GM21423 (cell line): ENCODE data around the gene ARHGEF17.
A peak's percentile ranks its signal among the peaks of the same experiment; 100 is the strongest.
"Not testable (repeated sequence)": the region's sequence is repeated elsewhere in the genome, so short reads cannot be mapped to it uniquely, and the experiment has no call there.

Experiments used
- ATAC-seq: cut with Tn5 transposase; IDR thresholded peaks from one replicate; pipeline ENCODE4 v1.9.1; 2021; ENCODE audit warnings: mild to moderate bottlenecking, moderate library complexity; ENCODE audit not compliant: unreplicated experiment

The ARHGEF17 gene, protein sequence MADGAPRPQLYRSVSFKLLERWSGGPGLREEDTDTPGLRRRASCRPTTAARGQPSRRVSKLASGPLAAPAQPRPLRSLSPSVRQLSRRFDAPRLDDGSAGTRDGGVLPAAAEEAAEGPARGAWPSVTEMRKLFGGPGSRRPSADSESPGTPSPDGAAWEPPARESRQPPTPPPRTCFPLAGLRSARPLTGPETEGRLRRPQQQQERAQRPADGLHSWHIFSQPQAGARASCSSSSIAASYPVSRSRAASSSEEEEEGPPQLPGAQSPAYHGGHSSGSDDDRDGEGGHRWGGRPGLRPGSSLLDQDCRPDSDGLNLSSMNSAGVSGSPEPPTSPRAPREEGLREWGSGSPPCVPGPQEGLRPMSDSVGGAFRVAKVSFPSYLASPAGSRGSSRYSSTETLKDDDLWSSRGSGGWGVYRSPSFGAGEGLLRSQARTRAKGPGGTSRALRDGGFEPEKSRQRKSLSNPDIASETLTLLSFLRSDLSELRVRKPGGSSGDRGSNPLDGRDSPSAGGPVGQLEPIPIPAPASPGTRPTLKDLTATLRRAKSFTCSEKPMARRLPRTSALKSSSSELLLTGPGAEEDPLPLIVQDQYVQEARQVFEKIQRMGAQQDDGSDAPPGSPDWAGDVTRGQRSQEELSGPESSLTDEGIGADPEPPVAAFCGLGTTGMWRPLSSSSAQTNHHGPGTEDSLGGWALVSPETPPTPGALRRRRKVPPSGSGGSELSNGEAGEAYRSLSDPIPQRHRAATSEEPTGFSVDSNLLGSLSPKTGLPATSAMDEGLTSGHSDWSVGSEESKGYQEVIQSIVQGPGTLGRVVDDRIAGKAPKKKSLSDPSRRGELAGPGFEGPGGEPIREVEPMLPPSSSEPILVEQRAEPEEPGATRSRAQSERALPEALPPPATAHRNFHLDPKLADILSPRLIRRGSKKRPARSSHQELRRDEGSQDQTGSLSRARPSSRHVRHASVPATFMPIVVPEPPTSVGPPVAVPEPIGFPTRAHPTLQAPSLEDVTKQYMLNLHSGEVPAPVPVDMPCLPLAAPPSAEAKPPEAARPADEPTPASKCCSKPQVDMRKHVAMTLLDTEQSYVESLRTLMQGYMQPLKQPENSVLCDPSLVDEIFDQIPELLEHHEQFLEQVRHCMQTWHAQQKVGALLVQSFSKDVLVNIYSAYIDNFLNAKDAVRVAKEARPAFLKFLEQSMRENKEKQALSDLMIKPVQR (N-terminal part only)

DNA sequence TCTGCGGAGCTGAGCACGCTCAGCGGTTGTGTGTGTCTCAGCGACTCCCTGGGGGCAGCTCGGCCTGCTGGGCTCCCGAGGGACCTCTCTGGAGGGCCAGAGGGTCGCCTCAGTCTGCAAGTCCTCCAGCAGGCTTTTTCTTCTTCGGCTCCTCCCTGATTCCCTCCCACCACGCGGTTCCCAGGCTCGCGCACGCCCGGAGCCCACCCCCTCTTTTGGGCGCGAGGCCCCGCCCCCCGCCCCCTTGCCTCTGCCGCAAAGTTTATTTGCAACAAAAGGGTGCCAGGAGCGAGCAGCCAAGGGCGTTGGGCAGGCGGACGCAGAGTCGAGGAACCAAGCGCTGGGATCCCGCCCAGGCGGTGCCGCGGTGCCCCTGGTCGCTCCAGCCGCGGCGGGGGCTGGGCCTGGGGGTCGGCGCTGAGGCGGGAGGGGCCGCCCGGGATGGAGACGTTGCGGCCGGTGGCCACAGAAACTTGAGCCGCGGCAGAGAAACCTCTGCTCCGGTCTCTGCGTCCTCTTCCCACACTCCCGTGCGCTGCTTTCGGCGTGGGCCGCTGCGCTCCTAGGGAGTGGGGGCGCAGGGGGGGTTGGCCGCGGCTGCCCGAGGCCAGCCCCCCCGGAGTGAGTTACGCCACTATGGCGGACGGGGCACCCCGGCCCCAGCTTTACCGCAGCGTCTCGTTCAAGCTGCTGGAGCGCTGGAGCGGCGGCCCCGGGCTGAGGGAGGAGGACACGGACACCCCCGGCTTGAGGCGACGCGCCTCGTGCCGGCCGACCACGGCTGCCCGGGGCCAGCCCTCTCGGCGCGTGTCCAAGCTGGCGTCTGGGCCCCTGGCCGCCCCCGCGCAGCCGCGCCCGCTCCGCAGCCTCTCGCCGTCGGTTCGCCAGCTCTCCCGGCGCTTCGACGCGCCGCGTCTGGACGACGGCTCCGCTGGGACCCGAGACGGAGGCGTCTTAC is at the start of gene ARHGEF17:
Gene ARHGEF17 (plus strand): TSS at position 274 of the 958 bp plus-strand sequence. CDS start 363 bp downstream, at position 637.
- ATAC-seq, result peak; percentile 24

DNA sequence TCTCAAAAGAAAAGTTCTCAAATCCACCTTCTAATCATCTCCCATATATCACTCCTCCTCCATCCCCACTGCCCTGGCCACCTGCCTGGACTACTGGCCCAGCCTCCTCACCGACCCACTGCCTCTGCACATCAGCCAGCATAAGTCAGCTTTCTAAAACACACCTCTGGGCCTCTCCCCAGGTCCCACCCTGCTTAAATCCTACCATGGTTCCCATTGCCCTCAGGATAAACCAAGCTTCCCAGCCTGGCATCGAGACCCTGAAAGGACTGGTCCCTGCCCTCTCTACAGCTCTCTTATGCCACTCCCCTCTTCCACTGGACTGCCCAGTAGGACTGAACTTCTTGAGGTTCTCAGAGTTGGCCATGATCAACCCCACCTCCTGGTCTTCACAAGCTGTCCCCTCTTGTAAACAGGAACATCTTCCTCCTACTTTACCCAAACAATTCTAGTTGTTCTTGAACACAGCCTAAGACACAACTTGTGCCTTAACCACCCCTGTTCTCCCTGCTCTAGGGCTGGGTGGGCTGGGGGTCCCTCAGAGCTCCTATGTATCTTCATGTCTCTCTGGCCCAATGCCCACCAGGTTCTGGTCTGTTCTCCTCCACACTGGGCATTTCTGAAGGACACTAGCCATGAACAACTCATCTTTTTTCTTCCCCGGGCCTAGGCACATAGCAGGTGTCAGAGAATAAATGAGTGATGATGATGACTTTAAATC is 48.5 kb upstream of the ARHGEF17 start:
- ATAC-seq, result no peak

DNA sequence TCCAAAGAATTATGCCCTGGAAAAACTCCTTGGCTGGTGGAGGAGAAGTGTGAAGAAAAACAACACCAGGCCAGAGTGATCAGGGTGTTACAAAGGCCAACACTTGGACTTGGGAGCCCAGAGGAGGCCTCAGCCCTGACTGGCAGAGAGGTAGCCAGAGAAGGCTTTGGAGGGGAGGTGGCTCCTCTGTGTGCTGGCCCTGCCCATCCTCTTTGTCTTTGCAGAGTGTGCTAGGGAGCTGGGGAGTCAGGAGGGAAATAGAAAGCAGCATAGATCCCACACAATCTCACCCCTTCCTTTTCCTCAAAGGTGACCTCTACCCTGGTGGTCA is 48.0 kb upstream of the ARHGEF17 start:
- ATAC-seq, result no peak

DNA sequence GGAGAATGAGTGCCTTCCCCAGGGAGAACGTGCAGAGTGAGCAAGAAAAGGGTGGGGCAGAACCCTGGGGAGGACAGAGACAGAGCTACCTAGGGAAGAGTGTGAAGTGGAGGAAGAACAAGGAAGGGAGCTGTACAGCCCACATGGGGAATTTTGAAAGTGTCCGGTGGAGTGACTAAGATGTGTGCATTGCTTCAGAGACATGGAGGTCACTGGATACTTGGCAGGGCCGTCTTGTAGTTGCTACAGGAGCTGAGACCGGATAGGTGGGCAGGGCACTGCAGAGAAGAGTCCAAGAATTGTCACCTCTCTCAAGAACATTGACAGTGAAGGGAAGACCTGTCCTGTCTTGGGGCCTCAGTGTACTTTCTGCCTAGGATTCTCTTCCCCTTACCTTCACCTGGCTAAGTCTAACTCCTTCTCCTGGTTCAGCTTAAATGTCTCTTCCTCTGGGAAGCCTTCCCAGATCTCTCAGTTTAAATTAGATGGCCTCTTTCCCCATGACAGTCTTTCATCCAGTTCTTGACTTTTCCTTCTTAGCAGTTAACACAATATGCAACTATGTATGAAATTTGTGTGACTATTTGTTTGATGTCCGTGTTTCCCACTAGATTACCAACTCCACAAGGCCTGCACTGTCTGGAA is 45.1 kb upstream of the ARHGEF17 start:
- no peak for ATAC-seq

DNA sequence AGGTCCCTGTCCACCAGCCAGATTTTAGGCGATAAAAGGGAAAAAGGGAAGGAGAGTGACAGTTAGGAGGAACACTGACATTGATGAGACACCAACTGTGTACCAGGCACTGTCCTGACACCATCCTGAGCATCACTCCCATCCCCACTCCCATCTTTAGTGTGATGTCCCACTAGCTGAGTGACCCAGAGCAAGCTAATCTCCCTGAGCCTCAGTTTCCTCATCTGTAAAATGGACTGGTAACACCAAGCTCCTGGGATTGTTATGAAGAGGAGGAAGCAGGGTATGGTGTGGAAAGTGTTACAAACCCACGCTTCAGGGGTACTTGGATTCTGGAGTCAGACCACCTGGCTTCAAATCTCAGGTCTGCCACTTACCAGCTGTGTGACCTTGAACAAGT is 44.4 kb upstream of the ARHGEF17 start:
- no peak for ATAC-seq

DNA sequence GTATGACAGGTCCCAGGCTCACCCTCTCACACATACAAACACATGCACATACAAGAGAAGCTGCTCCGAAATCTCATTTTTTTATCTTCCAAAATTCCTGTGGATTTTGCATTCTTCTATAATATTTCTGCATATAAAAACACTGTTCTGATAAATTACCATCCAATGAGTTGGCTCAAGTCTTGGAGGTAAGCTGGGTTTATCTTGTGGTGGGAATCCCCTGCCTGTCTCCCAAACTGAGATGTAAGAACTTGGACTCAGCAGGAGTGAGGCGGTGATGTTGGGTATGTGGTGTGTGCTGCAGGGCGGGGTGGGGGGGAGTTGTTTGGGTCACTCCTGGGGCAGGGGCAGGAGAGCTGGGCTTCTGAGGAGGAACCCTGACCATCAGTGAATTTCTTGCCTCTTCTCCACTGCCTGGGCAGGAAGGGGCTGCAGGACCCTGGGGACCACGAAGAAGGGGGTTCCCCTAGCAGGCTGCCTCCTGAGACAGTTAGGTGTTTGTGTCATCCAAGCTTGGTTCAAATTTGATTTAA is 42.7 kb upstream of the ARHGEF17 start:
- no peak for ATAC-seq

DNA sequence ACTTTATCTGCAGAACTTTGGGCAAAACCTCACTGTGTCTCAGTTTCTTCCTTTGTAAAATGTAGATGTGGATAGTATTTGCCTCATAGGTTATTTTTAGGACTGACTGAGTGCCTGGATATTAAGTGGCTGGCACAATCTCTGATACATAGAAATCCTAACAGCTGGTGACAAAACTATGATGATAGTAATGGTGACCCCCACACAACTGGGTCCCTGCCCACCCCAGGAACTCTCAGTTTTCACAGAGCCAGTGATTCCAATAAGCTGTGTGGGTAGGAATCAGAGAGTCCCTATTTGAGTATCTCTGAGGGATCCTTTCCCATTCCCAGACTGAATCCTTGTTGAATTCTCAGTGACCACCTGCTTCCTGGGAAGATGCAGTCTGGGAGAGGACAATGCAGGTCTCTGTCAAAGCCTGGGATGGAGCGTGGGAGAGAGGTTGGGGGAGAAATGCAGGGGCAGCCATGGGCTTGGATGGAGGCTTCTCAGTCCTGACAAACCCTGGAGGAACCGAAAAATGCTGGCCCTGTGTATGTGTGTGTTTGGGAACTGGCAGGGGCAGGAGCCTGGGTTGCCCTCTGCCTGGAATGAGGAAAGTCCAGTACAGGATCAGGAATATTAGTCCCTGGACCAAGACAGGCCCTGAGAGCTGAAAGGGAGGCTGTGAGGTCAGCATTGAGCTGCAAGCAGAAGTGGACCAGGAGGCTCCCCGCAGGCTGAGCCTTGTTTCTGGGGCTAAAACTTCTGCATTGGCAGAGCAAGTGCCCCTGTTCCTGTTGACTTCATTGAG is 42.0 kb upstream of the ARHGEF17 start:
- no peak for ATAC-seq

DNA sequence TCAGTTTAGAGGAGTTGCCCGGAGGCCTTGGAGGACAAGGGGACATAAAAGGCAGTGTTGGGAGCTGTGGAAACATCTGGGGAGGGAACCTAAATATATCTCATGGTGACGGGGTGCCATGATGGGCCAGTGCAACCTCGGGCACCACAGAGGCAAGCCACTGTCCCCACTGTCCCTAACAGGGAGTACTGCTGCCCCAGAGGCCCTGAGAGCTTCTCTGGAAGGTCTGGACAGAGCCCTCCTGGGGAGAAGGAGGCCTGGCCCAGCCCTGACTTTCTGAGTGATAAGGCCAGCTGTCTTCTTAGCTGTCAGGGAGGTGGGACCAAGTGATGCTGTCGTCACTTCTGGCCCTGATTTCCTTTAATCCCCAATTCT is 41.4 kb upstream of the ARHGEF17 start:
- ATAC-seq, result no peak

DNA sequence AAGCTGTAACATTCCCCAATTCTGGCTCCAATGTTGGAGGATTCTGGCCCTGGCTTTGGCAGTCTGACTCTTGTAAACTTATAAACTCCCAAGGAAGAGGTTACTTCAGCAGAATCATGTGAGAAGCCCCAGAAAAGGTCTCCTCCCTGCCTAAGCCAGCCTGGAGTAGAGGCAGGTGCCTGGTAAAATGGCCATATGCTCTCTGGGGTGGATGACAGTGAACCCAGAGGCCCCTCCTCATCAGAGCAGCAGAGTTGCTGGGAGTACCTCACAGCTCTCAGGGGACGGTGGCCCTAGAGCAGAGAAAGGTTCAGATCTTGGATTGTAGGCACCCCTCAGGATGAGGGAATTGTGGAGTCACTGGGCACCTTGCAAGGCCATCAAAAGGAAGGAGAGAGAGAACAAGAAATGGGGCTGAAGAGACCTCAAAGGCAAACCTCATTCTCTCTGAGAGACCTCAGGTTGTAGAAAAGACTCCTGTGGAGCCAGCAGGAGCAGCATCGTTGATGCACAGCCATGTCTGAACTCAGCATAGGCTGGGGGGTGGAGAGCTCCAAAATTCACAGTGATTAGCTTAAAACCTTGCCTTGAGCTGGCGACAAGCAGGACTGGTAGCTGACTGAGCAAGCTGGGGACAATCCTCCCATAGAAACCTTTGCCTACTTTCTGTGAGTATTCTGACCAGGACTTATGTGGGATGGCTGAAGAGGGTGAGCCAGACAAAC is 40.8 kb upstream of the ARHGEF17 start:
- no peak for ATAC-seq

DNA sequence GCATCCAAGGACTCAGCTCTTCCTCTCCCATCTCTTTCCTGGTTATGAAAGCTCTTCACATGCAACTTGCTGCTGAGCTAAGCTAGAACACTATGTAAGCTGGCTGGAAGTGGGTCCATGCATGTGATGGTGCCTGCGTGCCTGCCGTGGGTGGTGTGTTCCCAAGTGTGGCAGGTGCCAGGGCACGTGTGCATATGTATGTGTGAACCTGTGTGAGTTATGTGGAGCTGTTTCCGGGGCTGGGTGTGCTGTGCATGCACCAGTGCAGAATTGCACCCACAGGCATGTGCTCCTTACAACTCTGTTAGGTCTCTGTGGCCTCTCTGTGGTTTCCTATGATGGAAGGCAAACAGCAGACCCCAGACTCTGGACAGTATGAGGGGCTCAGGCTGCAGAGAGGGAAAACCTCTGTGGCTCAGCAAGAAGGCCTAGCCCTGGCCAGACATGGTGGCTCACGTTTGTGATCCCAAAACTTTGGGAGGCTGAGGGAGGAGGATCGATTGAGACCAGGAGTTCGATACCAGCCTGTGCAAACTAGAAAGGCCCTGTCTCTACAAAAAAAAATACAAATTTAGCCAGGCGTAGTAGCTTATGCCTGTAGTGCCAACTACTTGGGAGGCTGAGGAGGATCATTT is 40.1 kb upstream of the ARHGEF17 start:
- no peak for ATAC-seq

DNA sequence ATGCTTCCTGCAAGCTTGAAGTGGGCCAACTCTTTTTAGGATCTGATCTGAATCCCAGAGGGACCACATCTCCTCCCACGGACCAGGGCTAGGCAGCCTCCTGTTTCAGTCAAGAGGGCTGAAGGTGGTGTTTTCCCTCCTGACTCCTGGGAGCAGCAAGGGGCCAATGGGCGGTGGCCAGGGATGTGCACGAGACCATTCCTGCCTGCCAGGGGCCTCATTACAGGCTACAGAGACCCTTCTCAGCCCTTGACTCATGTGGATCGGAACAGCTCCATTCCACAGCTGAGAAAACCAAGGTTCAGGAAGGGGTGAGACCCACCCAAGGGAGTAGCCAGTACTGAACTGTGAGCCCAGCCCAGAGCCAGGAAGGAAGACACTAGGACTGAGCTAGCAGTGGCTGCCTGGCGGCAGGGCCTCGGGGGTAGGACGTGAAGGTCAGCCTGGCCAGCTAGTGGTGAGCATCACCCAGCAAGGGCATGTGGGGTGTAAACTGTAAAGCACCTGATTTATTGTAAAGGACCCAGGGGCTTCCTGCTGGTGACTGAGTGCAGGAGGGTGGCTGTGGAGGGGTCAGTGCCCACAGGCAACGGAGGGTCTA is 39.3 kb upstream of the ARHGEF17 start:
- ATAC-seq, result no peak

DNA sequence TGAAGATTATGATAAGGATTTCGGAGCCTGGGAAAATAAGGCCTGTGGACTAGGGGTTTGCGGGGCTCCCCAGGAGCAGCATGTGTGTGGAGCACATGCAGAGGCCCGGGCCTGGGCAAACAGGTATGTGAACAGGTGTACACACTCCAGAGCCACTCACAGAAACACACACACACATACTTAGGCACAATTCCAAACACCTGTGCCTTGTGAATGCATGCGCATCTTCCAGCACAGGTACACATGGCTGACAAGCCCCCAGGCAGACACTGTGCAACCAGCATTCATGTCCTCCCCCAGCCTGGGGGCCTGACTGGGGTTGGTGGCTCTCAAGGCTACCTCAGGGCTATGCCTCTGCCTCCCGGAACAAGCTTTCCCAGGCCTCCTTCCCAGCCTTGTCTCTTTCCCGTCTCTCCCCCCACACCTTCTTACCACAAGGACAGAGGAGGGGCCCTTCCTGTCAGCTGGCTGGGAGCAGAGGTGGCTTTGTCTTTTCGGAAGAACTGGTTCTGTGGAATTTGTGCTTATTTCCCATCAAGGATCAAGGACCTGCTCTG is 38.5 kb upstream of the ARHGEF17 start:
- ATAC-seq, result no peak

DNA sequence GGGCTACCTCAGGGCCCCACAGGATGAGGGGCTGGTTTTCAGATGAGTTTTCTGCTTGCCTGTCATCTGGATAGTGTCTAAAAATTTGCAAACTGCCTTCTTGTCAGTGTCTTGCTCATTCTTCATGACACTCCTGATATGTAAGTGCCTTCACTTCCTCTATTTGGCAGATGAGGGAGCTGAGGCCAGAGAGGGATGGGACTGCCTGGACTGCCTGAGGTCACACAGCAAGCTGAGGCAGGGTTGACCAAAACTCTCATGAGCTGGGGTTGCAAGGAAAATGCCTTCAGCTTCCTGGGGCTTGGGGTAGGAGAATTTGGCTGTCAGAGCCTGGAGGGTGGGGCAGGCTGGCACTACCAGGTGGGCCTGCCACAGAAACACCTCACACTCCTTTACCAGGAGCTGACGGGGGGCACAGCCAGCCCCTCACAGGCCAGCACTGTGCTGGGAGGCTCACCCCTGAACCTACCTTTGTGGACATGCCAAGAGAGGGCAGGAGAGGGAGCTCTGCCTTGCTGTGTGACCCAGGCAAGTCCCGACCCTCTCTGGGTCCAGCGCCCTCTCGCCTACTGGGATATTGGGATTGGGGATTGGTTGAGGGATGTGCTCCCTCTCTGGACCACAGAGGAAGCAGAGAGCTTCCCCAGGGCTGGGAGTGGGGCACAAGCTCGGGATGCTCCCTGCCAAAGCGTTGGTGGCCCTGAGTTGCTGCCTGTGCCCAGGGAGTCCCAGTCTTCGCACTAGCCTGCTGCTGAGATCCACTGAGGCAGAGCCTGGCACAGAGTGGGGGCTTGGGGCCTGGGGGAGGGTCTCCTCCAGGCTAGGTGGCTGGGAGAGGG is 37.8 kb upstream of the ARHGEF17 start:
- ATAC-seq, result no peak

DNA sequence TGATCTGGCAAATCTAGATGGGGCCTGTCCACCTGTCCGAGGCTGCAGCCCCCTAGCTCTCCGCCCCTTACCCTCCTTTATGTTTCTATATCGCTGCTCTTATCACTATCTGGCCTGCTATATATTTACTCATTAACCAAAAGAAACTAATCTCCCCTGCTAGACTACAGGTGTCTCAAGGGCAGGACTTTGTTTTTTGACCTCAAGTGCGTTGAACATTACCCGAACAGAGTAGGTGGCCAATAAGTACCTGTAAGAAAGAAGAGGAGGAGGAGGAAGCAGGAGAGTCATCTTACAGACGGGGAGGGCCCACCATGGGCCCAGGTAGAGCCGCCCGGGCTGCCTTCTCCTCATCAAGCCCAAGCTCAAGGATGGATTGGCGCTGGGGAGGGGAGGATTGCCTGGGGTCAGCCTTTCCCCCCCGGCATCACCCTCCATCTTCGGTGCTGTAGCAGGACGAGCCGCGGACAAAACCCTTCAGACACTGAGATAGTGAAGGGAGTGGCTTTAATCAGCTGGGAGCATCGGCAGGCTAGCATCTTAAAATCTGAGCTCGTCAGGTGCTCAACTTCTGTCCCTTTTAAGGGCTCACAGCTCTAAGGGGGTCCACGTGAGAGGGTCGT is 37.1 kb upstream of the ARHGEF17 start:
- no peak for ATAC-seq

DNA sequence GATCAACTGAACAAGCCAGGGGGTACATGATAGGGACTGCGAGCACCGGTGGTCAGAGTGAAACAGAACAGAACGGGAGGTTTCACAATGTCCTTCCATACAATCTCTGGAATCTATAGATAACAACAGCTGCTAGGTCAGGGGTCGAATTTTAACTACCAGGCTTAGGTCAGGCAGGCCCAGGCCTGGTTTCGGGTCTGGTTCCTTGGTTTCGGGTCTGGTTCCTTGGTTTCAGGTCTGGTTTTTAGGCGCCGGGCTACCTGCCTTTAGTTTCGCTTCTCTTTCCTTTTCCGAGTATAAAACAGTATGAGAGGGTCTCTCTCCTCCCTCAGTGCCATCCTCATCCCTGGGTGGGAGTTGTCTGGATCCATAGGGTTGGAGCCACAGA is 36.6 kb upstream of the ARHGEF17 start:
- ATAC-seq, result not testable (repeated sequence)
